HepG2 (cell line): Measurements from ENCODE around the gene VEGFA. TPM values are rescaled to one million over a fixed set of nuclear protein-coding genes. Genes with fewer than 3 reads are reported as not detected.

Source experiments
- BATF2 ChIP-seq: sonication (generic); formaldehyde crosslinking; IDR thresholded peaks from 2 replicates; pipeline ENCODE4 v1.8.0; 2022; ENCODE audit warnings: mild to moderate bottlenecking, missing genetic modification reagents, moderate library complexity
- ESRRA ChIP-seq: sonication (generic); formaldehyde crosslinking; IDR thresholded peaks from 2 replicates; pipeline ENCODE4 v1.5.1; 2020; ENCODE audit warnings: mild to moderate bottlenecking, low read depth, missing genetic modification reagents
- KLF11 ChIP-seq: IDR thresholded peaks from 2 replicates; pipeline ENCODE4 v1.6.1; 2016; ENCODE audit warnings: missing compliant biosample characterization
- MXI1 ChIP-seq: IDR thresholded peaks from 3 replicates; pipeline ENCODE4 v1.6.1; 2012; ENCODE audit warnings: low read depth, low read length, inconsistent platforms, borderline replicate concordance
- NCOA2 ChIP-seq: sonication (generic); formaldehyde crosslinking; IDR thresholded peaks from 2 replicates; pipeline ENCODE4 v1.8.0; 2022; ENCODE audit warnings: inconsistent platforms
- TBX2 ChIP-seq: sonication (generic); formaldehyde crosslinking; IDR thresholded peaks from 2 replicates; pipeline ENCODE4 v1.5.0; 2020; ENCODE audit warnings: missing genetic modification reagents, mild to moderate bottlenecking, borderline replicate concordance
- TCF7L2 ChIP-seq: IDR thresholded peaks from 2 replicates; pipeline ENCODE4 v1.6.1; 2011; ENCODE audit warnings: mild to moderate bottlenecking, low read depth, low read length, moderate library complexity
- TOPORS ChIP-seq: sonication (generic); formaldehyde crosslinking; IDR thresholded peaks from 2 replicates; pipeline ENCODE4 v1.8.0; 2023; ENCODE audit warnings: mild to moderate bottlenecking, missing genetic modification reagents
- ZNF3 ChIP-seq: IDR thresholded peaks from 2 replicates; pipeline ENCODE4 v1.7.0; 2017; ENCODE audit warnings: inconsistent platforms
- ZNF605 ChIP-seq: sonication (generic); formaldehyde crosslinking; IDR thresholded peaks from 2 replicates; pipeline ENCODE4 v1.8.0; 2022; ENCODE audit warnings: mild to moderate bottlenecking, missing genetic modification reagents
- ZNF644 ChIP-seq: IDR thresholded peaks from 2 replicates; pipeline ENCODE4 v1.6.1; 2016; ENCODE audit warnings: low read depth
- ZNF660 ChIP-seq: sonication (generic); formaldehyde crosslinking; IDR thresholded peaks from 2 replicates; pipeline ENCODE4 v1.5.1; 2020; ENCODE audit warnings: mild to moderate bottlenecking, low read depth, missing genetic modification reagents, borderline replicate concordance
- ZNF891 ChIP-seq: sonication (generic); formaldehyde crosslinking; IDR thresholded peaks from 2 replicates; pipeline ENCODE4 v1.5.0; 2020; ENCODE audit warnings: mild to moderate bottlenecking, missing genetic modification reagents
- polyA plus RNA-seq, 8 experiments: library from polyadenylated mRNA; depleted of rRNA in 3 of 8; stranded (reverse) in 7 of 8; unstranded in 1 of 8; fragments of >200 nt; fragmentation: Illumina TruSeq in 4 of 8; extraction: Trizol in 4 of 8; gene quantifications; 2 replicates each; pipeline versions ENCODE4 v1.2.1 to v1.2.3, GENCODE V29; 2011 to 2016; ENCODE audit warnings: low read depth in 4 of 8, missing spikeins in 1 of 8, mixed read lengths in 1 of 8; ENCODE audit not compliant: insufficient read depth in 1 of 8
- total RNA-seq, 5 experiments: library from RNA; depleted of rRNA; stranded (reverse); fragments of >200 nt; fragmentation: Illumina TruSeq; extraction: Trizol; gene quantifications; 2 replicates each; pipeline ENCODE4 v1.2.3, GENCODE V29; 2016; ENCODE audit warnings: low read depth in 1 of 5
- TF ChIP-seq, protein P1 (sequence below): sonication (generic); formaldehyde crosslinking; IDR thresholded peaks from 2 replicates; pipeline ENCODE4 v1.5.1; 2020; ENCODE audit warnings: missing genetic modification reagents, mild to moderate bottlenecking, borderline replicate concordance

Gene VEGFA
- total and polyA plus RNA-seq, 2 of the 13 experiments (the other 11 are each of a cell fraction or from before 2014, with no cell fraction given) = 68.1 to 629 TPM

DNA sequence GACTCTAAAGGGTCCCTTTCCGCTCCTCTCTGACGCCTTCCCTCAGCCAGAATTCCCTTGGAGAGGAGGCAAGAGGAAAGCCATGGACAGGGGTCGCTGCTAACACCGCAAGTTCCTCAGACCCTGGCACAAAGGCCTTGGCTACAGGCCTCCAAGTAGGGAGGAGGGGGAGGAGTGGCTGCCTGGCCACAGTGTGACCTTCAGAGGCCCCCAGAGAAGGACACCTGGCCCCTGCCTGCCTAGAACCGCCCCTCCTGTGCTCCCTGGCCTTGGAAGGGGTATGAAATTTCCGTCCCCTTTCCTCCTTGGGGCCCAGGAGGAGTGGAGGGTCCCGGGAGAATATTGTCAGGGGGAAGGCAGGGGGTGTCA is 2.7 kb downstream of the VEGFA start (continued):
- TF ChIP-seq ZNF3 (CRISPR knock-in tag) (no peak), ESRRA (CRISPR knock-in tag) (peak; percentile 81; the same call in 1 of the 2 replicates), ZNF605 (peak; percentile 76; the same call in 1 of the 2 replicates), KLF11 (CRISPR knock-in tag) (no peak), ZNF891 (CRISPR knock-in tag) (peak; percentile 55; the same call in 1 of the 2 replicates), ZNF660 (CRISPR knock-in tag) (no peak), TBX2 (CRISPR knock-in tag) (no peak), BATF2 (CRISPR knock-in tag) (peak; percentile 27; the same call in 1 of the 2 replicates), NCOA2 (CRISPR knock-in tag) (peak; percentile 15; the same call in 1 of the 2 replicates), TOPORS (CRISPR knock-in tag) (no peak), MXI1 (no peak), TCF7L2 (no peak), ZNF644 (CRISPR knock-in tag) (no peak)
- TF ChIP-seq, protein P1, sequence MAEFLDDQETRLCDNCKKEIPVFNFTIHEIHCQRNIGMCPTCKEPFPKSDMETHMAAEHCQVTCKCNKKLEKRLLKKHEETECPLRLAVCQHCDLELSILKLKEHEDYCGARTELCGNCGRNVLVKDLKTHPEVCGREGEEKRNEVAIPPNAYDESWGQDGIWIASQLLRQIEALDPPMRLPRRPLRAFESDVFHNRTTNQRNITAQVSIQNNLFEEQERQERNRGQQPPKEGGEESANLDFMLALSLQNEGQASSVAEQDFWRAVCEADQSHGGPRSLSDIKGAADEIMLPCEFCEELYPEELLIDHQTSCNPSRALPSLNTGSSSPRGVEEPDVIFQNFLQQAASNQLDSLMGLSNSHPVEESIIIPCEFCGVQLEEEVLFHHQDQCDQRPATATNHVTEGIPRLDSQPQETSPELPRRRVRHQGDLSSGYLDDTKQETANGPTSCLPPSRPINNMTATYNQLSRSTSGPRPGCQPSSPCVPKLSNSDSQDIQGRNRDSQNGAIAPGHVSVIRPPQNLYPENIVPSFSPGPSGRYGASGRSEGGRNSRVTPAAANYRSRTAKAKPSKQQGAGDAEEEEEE (CRISPR knock-in tag) = no peak
